HG03060 (cell line): ENCODE data around the gene ITM2C.

Experiments
- ATAC-seq: cut with Tn5 transposase; IDR thresholded peaks from one replicate; pipeline ENCODE4 v1.9.1; 2021; ENCODE audit warnings: low read depth, moderate number of reproducible peaks; ENCODE audit not compliant: unreplicated experiment

ITM2C gene

GRCh38 chr2:230872151-230872967 lies 7.6 kb downstream of the ITM2C start:
- no peak for ATAC-seq

- ATAC-seq = peak; percentile 54
These were observed 8.4 kb downstream of the ITM2C start for GRCh38 chr2:230872968-230873660.

DNA sequence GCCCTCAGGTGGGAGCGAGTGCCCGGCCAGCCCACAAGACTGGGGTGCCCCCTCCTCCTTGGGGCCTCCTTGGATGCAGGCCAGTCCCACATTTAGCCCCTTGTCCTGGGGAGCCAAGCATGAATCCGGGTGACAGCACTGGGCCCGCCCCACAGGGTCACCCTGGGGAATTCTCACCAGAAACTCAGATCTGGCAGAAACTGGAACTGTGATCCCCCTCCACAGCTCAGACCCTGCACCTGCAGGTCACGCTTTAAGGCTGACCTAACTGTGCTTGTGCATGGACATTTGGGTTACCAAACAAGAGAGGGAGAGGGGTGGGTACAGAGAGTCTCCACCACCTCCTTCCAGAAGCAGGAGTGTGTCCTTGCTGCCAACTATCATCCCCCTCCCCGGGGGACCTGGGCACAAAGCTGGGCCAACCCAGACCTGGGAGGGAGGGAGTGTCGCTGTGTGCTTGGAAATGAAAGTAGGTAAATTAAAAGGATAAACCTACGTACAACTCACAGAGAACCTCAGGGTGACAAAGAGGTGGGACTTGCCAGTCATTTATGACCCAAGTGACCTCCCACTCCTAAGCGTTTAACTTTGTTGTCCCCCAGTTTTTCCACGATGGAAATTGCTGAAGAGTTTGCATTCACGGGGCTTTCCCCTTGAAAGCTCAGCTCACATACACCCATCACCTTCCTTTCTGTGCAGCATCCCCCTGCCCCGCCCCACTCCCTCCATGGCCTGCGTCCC lies 9.1 kb downstream of the ITM2C start:
- peak; percentile 61 for ATAC-seq

GRCh38 chr2:230874456-230874855 lies 9.7 kb downstream of the ITM2C start:
- ATAC-seq = no peak

- no peak for ATAC-seq
These were observed 10.1 kb downstream of the ITM2C start for GRCh38 chr2:230874876-230875275.

- no peak for ATAC-seq
These were observed 10.9 kb downstream of the ITM2C start for GRCh38 chr2:230875347-230876315.

- no peak for ATAC-seq
These were observed 12.5 kb downstream of the ITM2C start for GRCh38 chr2:230877116-230877758.

GRCh38 chr2:230877759-230878598 lies 13.2 kb downstream of the ITM2C start:
- ATAC-seq = no peak

DNA sequence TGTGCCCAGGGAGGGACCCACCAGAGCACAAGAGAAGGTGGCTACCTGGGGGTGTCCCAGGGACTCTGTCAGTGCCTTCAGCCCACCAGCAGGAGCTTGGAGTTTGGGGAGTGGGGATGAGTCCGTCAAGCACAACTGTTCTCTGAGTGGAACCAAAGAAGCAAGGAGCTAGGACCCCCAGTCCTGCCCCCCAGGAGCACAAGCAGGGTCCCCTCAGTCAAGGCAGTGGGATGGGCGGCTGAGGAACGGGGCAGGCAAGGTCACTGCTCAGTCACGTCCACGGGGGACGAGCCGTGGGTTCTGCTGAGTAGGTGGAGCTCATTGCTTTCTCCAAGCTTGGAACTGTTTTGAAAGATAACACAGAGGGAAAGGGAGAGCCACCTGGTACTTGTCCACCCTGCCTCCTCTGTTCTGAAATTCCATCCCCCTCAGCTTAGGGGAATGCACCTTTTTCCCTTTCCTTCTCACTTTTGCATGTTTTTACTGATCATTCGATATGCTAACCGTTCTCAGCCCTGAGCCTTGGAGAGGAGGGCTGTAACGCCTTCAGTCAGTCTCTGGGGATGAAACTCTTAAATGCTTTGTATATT lies 14.0 kb downstream of the ITM2C start:
- ATAC-seq = no peak

GRCh38 chr2:230879271-230879882 lies 14.6 kb downstream of the ITM2C start:
- ATAC-seq = no peak

GRCh38 chr2:230879891-230880290 lies 15.1 kb downstream of the ITM2C start:
- no peak for ATAC-seq

DNA sequence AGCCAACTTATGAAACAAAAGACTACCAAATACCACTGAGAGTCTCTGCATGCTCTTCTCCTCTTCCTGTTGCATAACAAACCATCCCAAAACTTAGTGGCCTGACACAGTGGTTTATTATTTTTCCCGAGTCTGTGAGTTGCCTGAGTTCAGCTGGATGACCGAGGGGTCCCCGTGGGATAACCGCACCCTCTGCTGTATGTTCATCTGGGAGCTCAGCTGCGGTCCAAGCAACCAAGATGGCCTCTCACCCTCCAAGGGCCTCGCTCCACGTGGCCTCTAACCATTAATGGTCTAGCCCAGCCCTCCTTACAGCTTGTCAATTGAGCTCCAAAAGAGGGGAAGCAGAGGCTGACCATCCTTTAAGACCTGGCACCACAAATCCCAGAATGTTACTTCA lies 17.1 kb downstream of the ITM2C start:
- ATAC-seq = no peak

GRCh38 chr2:230885463-230886130 lies 20.9 kb downstream of the ITM2C start:
- ATAC-seq = no peak

- no peak for ATAC-seq
These were observed 21.5 kb downstream of the ITM2C start for GRCh38 chr2:230886206-230886605.

- no peak for ATAC-seq
These were observed 21.9 kb downstream of the ITM2C start for GRCh38 chr2:230886671-230887071.

DNA sequence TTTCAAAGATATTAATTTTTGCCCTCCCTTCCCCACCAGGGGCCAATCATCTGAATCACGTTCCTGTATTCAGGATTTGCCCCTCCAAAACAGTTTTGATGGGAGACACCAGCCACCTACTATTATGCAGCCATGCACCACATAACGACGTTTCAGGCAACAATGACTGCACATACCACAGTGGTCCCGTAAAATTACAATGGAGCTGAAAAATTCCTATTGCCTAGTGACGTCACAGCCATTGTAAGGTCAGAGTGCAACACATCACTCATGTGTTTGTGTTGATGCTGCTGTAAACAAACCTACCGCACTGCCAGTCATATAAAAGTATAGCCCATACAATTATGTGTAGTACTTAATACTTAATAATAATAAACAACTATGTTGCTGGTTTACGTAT lies 22.6 kb downstream of the ITM2C start:
- ATAC-seq = no peak

- ATAC-seq = no peak
These were observed 24.2 kb downstream of the ITM2C start for GRCh38 chr2:230888824-230889400.
